ENCODE data around the gene HYAL1.

DNA sequence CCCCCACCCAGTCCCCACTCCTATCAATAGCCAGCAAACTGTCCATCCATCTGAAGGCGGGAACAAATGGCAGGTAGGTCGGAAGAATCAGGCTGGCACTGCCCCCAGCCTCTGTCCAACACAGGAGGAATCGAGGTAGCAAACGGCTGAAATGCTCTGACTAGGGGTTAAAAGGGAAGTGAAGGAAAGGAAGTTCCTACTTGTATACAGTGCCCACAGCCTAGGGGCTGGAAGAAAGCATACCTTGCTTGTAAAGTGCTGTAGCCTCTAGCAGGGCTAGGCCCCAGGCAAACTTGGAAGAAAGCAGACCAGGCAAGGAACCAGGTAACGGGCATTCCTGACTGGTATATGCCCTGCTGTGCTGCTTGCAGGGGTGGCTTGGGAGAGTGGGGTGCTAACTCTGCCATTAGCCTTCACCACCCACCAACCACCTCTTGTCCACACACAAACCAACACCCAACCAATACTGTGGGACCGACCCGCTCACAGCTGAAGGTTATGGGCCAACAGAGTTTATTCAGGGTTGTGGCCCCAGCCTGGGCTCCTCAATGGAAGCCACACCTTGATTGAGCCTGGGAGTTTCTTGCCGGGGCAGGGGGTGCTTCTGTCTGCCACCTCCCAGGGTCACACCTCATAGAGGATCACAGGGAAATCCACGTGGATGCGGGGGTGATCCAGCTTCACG, 22.3 kb upstream of the HYAL1 start:
- TF ChIP-seq, protein P1, sequence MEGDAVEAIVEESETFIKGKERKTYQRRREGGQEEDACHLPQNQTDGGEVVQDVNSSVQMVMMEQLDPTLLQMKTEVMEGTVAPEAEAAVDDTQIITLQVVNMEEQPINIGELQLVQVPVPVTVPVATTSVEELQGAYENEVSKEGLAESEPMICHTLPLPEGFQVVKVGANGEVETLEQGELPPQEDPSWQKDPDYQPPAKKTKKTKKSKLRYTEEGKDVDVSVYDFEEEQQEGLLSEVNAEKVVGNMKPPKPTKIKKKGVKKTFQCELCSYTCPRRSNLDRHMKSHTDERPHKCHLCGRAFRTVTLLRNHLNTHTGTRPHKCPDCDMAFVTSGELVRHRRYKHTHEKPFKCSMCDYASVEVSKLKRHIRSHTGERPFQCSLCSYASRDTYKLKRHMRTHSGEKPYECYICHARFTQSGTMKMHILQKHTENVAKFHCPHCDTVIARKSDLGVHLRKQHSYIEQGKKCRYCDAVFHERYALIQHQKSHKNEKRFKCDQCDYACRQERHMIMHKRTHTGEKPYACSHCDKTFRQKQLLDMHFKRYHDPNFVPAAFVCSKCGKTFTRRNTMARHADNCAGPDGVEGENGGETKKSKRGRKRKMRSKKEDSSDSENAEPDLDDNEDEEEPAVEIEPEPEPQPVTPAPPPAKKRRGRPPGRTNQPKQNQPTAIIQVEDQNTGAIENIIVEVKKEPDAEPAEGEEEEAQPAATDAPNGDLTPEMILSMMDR (IDR thresholded peaks at IDR 0.05) = no peak
- no peak for TF ChIP-seq POLR2A (IDR thresholded peaks at IDR 0.05)

Data from esophagus squamous epithelium (tissue), 4 donors.